ENCODE data around the gene RUNX2. TPM values are rescaled to one million over a fixed set of nuclear protein-coding genes. Genes with fewer than 3 reads are reported as not detected.

Gene RUNX2
- total RNA-seq, 1 experiment from 2014 or later = 3.8 TPM

GRCh38 chr6:45377554-45378333 lies 49.6 kb downstream of the RUNX2 start, which contains the start of gene SUPT3H:
SUPT3H (minus strand) TSS chr6:45377934.
- Histone ChIP-seq H3K79me2 (ENCODE audit: low read length) (peaks cover 45% of the 10 kb centered on the region), H3K9me2 (replicated peaks; ENCODE audit: low read length) (no peaks in the 10 kb centered on the region), H4K20me1 (ENCODE audit: low read length) (no peaks in the 10 kb centered on the region), H2AFZ (ENCODE audit: low read length) (peak within 1 kb of the TSS; percentile 81), H3K36me3 (ENCODE audit: low read depth, low read length) (no peaks in the 10 kb centered on the region), H3F3A (ENCODE audit: low read length, unreplicated experiment) (no peaks in the 10 kb centered on the region), H3K27me3 (ENCODE audit: low read length) (no peaks in the 10 kb centered on the region), H3K4me3 (ENCODE audit: low read length) (peak within 1 kb of the TSS; percentile 92), H3K9me3 (ENCODE audit: low read length) (no peaks in the 10 kb centered on the region), H3K9ac (ENCODE audit: low read length) (peak within 1 kb of the TSS; percentile 87), H3K27ac (ENCODE audit: low read length) (peak within 1 kb of the TSS; percentile 90), H3K4me1 (ENCODE audit: insufficient read depth, low read length) (peaks cover 19% of the 10 kb centered on the region), H3K4me2 (ENCODE audit: low read length) (peak within 1 kb of the TSS; percentile 96)
- ATAC-seq = peak; percentile 94
- BruUV-seq (replicated peaks) = no TSS peak
- intact Hi-C loops (cut with micrococcal nuclease) = loop anchor here (1.0 to 5.0 kb wide), 4 partner anchors 41 to 337 kb away; no protein-coding TSS in a partner anchor
- DNase-seq = peak; percentile 97
- no peak for TF ChIP-seq EZH2 (IDR thresholded peaks at IDR 0.05; ENCODE audit: low read length, unreplicated experiment)
- TF ChIP-seq EZH2phosphoT487 (IDR thresholded peaks at IDR 0.05; ENCODE audit: borderline replicate concordance, low read length) = peak; percentile 62
- peak; percentile 31 for TF ChIP-seq CTCF (conservative IDR thresholded peaks at IDR 0.05; ENCODE audit: low read depth, low read length)
- POLR2A ChIA-PET (ENCODE audit: unreplicated experiment) = interaction anchor here (0.5 to 1.0 kb wide), 4 partner anchors 44 to 336 kb away, joined by 3 read pairs; no protein-coding TSS in a partner anchor
- CTCF ChIA-PET = interaction anchor here (0.6 to 1.9 kb wide), 6 partner anchors 11 to 902 kb away, joined by 3 to 7 read pairs (median 5); no protein-coding TSS in a partner anchor

DNA sequence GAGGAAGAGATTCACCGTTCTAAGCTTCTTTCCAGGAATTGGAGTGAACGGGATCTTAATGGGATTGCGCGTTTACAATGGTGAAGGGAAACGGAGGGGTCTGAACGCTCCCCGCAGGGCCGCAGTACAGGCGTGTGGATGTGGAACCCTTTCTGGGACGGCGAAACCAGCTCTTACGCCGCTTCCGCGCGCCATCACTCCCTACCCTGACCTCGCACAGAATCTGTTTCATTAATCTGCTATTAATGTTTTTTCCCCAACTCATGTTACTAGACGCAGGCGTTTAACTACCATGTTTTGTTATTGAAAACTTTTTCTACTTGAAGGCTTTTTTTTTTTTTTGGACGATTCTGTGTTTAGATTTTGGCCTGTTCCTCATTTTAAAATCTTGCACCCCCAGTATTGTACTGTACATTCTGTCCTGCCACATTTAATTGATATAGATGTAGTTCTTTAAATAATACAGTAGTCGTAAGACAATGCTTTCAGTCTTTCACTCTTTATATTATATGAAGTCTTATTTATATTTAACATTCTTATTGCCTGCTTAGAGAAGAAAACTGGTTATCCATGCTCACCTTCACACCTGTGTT lies 50.3 kb downstream of the RUNX2 start:
- Histone ChIP-seq H3K79me2 (ENCODE audit: low read length) (peaks cover 45% of the 10 kb centered on the region), H3K27ac (ENCODE audit: low read length) (peak overlapping the region; percentile 90), H3K4me3 (ENCODE audit: low read length) (peak overlapping the region; percentile 92), H3K9me3 (ENCODE audit: low read length) (no peaks in the 10 kb centered on the region), H3K9ac (ENCODE audit: low read length) (peak overlapping the region; percentile 87), H4K20me1 (ENCODE audit: low read length) (no peaks in the 10 kb centered on the region), H3K36me3 (ENCODE audit: low read depth, low read length) (no peaks in the 10 kb centered on the region), H3F3A (ENCODE audit: low read length, unreplicated experiment) (no peaks in the 10 kb centered on the region), H3K27me3 (ENCODE audit: low read length) (no peaks in the 10 kb centered on the region), H3K4me2 (ENCODE audit: low read length) (peak overlapping the region; percentile 96), H3K9me2 (replicated peaks; ENCODE audit: low read length) (no peaks in the 10 kb centered on the region), H2AFZ (ENCODE audit: low read length) (peak overlapping the region; percentile 81), H3K4me1 (ENCODE audit: insufficient read depth, low read length) (peaks cover 19% of the 10 kb centered on the region)
- intact Hi-C loops (cut with micrococcal nuclease) = loop anchor here (1.0 to 5.0 kb wide), 4 partner anchors 40 to 336 kb away; no protein-coding TSS in a partner anchor
- DNase-seq = no peak
- POLR2A ChIA-PET (ENCODE audit: unreplicated experiment) = interaction anchor here (0.5 to 1.0 kb wide), 2 partner anchors 43 to 68 kb away, joined by 3 read pairs; no protein-coding TSS in a partner anchor
- TSS peak; percentile 89 for BruUV-seq (replicated peaks)
- CTCF ChIA-PET = interaction anchor here (0.6 to 1.9 kb wide), 4 partner anchors 21 to 336 kb away, joined by 3 to 7 read pairs (median 6); no protein-coding TSS in a partner anchor
- TF ChIP-seq EZH2 (IDR thresholded peaks at IDR 0.05; ENCODE audit: low read length, unreplicated experiment) = no peak
- no peak for TF ChIP-seq CTCF (conservative IDR thresholded peaks at IDR 0.05; ENCODE audit: low read depth, low read length)
- no peak for TF ChIP-seq EZH2phosphoT487 (IDR thresholded peaks at IDR 0.05; ENCODE audit: borderline replicate concordance, low read length)
- peak; percentile 22 for ATAC-seq

Data from PC-3 (cell line).